ENCODE results near the gene MPP4.
A peak's percentile ranks its signal among the peaks of the same experiment; 100 is the strongest.

MPP4 gene, protein sequence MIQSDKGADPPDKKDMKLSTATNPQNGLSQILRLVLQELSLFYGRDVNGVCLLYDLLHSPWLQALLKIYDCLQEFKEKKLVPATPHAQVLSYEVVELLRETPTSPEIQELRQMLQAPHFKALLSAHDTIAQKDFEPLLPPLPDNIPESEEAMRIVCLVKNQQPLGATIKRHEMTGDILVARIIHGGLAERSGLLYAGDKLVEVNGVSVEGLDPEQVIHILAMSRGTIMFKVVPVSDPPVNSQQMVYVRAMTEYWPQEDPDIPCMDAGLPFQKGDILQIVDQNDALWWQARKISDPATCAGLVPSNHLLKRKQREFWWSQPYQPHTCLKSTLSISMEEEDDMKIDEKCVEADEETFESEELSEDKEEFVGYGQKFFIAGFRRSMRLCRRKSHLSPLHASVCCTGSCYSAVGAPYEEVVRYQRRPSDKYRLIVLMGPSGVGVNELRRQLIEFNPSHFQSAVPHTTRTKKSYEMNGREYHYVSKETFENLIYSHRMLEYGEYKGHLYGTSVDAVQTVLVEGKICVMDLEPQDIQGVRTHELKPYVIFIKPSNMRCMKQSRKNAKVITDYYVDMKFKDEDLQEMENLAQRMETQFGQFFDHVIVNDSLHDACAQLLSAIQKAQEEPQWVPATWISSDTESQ

GRCh38 chr2:201698588-201699226 lies at the start of gene MPP4:
Gene MPP4, minus strand, starts transcription at chr2:201698644. Its CDS starts 4,690 bp downstream, at chr2:201693954.
- DNase-seq = no peak

- no peak for DNase-seq
Measured at GRCh38 chr2:201746551-201746950, 48.1 kb upstream of the MPP4 start.

DNA sequence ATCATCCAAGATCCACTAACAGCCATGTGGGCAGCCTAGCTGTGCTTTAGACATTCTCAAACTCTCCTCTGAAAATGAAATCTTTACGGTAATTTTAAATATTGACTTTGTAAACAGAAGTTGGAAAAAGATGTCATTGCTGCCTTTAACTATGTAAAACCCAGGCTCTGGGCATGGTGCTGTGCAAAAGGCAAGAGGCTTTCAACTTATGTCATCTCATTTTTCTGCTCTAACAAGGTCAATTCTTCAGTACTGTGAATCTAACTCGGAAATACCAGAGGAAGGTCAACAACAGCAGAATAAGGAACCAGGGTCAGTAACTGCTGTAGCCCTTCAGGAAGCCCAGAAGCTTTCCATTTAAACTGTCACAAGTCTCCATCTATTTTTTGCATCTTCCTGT lies 37.0 kb upstream of the MPP4 start:
- DNase-seq = no peak

DNA sequence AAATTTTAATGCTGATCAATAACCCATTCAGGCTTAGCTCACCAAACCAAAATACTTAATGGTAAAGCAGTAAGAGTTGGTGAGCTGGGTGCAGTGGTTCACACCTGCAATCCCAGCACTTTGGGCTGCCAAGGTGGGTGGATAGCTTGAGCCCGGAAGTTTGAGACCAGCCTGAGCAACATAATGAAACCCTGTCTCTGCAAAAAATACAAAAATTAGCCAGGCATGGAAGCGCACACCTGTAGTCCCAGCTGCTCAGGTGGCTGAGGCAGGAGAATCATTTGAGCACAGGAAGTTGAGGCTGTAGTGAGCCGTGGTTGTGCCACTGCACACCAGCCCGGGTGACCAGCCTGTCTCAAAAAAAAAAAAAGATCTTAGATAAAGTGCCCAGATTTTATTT lies 35.7 kb upstream of the MPP4 start:
- DNase-seq = no peak

- no peak for DNase-seq
Measured at GRCh38 chr2:201733544-201733943, 35.1 kb upstream of the MPP4 start.

GRCh38 chr2:201730651-201731285 lies 32.3 kb upstream of the MPP4 start:
- DNase-seq = peak; percentile 12

GRCh38 chr2:201715459-201715858 lies 17.0 kb upstream of the MPP4 start:
- no peak for DNase-seq

- DNase-seq = no peak
Measured at GRCh38 chr2:201712726-201713125, 14.3 kb upstream of the MPP4 start.

DNA sequence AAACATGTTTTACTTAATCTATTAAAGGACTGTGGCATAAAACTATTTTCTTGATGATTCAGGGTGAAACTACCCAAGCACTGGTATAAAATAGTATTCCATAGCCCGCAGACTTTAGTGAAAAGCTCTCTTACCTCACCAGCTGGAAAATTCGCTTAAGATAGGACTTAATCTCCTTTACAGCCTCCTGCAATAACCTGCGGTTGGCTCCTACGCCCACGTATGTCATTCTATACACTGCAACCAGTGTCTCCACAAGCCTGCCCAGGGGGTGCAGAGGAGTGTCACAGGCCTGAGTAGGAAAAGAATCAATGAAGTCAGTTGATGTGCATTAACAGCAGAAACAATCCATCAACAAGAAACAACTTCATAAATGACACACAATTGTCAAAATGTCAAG lies 11.3 kb upstream of the MPP4 start:
- no peak for DNase-seq

GRCh38 chr2:201709049-201709448 lies 10.6 kb upstream of the MPP4 start:
- no peak for DNase-seq

DNA sequence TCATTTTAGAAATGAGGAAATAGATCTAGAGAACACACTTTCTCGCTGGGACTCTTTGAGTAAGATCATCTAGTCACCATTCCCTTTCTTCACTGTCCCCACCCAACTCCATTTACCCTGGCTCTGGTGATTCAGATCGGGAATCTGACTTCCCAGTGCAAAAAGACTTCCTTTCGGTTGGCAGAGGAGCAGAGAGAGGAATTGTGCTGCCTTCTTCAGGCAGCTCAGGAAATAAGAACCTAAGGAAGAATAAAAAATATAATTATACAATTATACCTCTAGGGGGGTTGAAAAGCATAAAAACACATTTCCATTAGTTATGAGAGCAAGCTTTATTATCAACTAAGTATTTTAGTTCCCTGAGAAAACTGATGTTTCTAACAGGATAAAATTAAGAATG lies 9.3 kb upstream of the MPP4 start:
- no peak for DNase-seq

DNA sequence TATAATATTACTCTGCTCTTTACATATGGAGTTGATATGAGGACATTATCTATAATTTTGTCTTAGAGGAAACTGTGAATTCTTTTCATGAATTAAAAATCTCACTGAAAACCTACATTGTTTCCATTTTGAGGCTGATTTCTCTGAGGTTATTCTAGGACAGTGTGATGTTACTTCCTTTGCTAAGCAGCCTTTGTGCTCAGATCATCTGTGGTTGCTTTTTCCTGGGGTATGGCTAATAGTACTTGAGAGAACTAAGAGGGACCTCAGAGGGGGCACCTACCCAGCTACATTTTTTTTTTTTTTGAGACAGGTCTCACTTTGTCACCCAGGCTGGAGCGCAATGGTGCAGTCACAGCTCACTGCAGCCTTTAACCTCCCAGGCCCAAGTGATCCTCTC lies 8.7 kb upstream of the MPP4 start:
- DNase-seq = no peak

DNA sequence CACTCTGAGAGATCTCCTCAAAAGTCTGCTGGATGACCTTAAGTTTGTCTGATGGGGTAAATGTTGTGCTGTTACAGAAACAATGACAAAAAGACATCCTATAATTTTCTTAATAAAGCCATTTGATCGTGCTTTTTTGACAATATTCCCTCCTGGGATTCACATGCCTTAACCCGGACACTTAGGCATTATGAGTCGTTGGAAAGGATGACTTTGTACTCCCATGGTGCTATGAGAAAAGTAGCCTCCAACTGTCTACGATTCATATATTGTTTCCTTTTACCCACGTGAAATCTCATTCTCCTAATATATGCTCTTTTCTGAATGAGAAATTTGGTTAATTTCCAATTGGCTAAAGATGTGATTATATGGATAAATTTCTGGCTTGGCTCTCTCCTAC lies 6.1 kb upstream of the MPP4 start:
- no peak for DNase-seq

GRCh38 chr2:201701646-201702045 lies 3.2 kb upstream of the MPP4 start:
- DNase-seq = no peak

- no peak for DNase-seq
Measured at GRCh38 chr2:201699416-201699815, 972 bp upstream of the MPP4 start.

GRCh38 chr2:201697899-201698298 lies 545 bp downstream of the MPP4 start:
- no peak for DNase-seq

GRCh38 chr2:201696151-201696659 lies 2.2 kb downstream of the MPP4 start:
- no peak for DNase-seq

DNA sequence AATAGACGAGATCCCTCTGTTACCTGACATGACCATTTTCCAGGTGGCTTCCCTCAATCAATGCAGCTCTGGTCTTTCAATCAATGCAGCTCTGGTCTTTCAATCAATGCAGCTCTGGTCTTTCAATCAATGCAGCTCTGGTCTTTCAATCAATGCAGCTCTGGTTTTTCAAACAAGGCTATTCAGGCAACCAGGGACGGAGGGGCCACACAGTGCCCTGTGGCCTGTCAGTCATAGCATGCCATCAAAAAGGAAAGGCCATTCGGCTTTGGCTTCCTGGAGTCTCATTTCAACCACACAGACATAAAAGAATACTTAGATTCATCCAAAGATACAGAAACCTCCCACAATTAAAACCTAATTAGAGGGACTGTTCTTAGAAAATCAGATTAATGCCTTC lies 13.3 kb downstream of the MPP4 start:
- DNase-seq = no peak

DNA sequence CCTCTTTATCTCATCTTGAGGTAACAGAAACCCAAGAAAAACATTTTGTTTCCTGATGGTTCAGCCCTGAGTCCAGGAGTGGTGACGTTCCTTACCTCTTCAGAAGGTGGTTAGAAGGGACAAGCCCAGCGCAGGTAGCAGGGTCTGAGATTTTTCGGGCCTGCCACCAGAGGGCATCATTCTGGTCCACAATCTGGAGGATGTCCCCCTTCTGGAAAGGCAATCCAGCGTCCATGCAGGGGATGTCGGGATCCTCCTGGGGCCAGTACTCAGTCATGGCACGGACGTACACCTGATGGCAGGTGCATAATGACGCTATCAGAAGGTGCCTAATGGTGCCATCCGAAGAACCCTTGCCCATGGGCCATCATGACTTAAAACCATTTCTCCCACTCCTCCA lies 17.7 kb downstream of the MPP4 start:
- peak; percentile 16 for DNase-seq

DNA sequence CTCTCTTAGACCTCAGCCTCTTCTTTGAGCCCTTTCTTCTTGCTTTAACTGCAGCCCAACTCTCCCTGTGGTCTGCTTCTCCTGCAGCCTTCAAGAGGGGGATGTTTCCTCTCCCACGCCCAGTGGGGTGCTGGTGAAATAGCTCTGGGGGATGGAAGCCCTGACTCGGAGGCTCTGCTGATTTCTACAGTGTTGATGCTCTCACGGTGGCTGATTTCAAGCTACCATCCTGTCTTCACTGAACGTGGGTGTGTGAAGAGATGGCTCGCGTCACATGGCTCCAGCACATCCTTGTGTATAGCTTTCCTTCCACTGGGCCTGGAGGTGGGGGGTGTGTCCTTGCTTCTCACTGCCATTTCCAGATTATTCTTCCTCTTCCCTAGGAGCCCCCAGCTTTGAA lies 20.0 kb downstream of the MPP4 start:
- DNase-seq = no peak

DNA sequence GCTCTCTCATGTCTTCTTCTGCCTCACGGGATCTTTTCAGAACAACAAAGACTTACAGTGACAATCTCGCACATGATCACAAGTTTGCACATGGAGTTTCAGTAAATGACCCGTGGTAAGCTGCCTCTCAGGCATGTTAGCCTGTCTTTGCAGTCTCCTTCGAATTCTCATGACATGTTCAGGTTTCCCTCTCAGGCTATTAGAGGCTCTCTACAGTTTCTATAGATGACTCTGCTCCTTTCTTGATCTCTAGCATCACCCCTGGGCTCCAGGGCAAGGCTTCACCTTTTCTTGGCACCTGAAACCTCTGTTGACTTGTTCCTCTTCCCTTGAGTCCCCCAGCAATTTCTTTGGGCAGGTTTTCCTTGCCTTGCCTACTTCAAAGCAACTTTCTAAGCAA lies 23.0 kb downstream of the MPP4 start:
- no peak for DNase-seq

DNA sequence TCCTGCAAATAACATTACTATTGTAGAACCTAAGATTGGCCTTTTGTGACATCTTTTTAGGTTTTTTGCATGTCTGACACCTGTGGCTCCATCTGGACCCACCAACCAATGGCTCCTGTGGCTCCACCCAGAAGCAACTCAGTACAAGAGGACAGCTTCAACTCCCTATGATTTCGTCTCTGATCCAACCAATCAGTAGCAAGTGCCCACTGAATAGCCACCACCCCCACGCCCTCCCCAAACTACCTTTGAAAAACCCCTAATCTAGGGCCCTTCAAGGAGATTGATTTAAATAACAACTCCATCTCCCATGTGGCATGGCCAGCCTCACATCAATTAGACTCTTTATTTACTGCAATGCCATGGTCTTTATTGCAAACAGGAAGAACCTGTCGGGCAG lies 23.6 kb downstream of the MPP4 start:
- no peak for DNase-seq

DNA sequence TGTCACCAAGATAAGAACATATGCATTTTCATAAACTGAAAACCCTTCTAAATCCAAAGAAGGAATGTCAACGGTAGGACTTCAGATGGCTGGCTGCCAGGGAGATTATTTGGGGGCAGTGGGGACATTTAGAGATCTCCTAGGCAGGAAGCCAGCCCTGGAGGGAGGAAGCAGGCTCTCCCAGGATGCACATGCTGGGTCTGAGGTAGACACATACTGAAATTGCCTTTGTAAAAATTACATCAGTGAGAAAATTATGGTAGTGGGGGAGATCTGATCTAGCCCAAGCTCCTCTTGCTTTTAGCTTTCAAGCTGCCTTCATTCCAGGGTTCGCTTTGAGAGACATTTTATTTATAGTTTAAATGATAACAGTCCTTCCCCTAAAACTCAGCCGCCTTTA lies 24.1 kb downstream of the MPP4 start:
- no peak for DNase-seq

- no peak for DNase-seq
Measured at GRCh38 chr2:201673546-201673945, 24.9 kb downstream of the MPP4 start.
